K562 (cell line): ENCODE data around the gene UPF1.

Experiments used
- CBX8 ChIP-seq: fragments of 200-600 bp; sonication (generic); IDR thresholded peaks from 2 replicates; pipeline ENCODE4 v1.6.1; 2012; ENCODE audit warnings: borderline replicate concordance, mixed run types, low read depth, mild to moderate bottlenecking, moderate library complexity, mixed read lengths, low read length, control low read depth, inconsistent platforms; ENCODE audit not compliant: poor library complexity, severe bottlenecking; ENCODE audit errors: extremely low read depth
- JUN ChIP-seq, 2 experiments: sonication (generic) in 1 of 2; formaldehyde crosslinking in 1 of 2; IDR thresholded peaks; 2 replicates each; pipeline versions ENCODE4 v1.6.1 to v1.8.0; 2012 to 2022; ENCODE audit warnings: borderline replicate concordance in 2 of 2, mild to moderate bottlenecking in 2 of 2, improper control_type of control experiment in 1 of 2, low read depth in 1 of 2, low read length in 1 of 2, missing genetic modification reagents in 1 of 2
- JUNB ChIP-seq: fragments of 450-650 bp; formaldehyde crosslinking; conservative IDR thresholded peaks from 2 replicates; pipeline ENCODE4 v1.4.0; 2020; ENCODE audit warnings: mild to moderate bottlenecking
- MCM2 ChIP-seq: fragments of 450-650 bp; IDR thresholded peaks from 2 replicates; pipeline ENCODE4 v1.6.1; 2017; ENCODE audit warnings: low read depth, mild to moderate bottlenecking
- MTA3 ChIP-seq: fragments of 450-650 bp; formaldehyde crosslinking; IDR thresholded peaks from 2 replicates; pipeline ENCODE4 v1.6.1; 2017; ENCODE audit warnings: mild to moderate bottlenecking, borderline replicate concordance
- POLR2A ChIP-seq: fragments of 450-650 bp; conservative IDR thresholded peaks from 2 replicates; pipeline ENCODE4 v1.6.1; 2016
- RCOR1 ChIP-seq, 2 experiments: IDR thresholded peaks; 2 replicates each; pipeline ENCODE4 v1.6.1; 2012; ENCODE audit warnings: low read depth in 2 of 2, low read length in 2 of 2, borderline replicate concordance in 1 of 2, improper control_type of control experiment in 1 of 2
- STAG1 ChIP-seq: sonication (generic); formaldehyde crosslinking; IDR thresholded peaks from 2 replicates; pipeline ENCODE4 v1.5.0; 2020; ENCODE audit warnings: missing genetic modification reagents, borderline replicate concordance
- ZNF124 ChIP-seq: sonication (generic); formaldehyde crosslinking; IDR thresholded peaks from 2 replicates; pipeline ENCODE4 v1.8.1; 2022; ENCODE audit warnings: missing genetic modification reagents
- TF ChIP-seq, protein P1 (sequence below): fragments of 200-400 bp; formaldehyde crosslinking; IDR thresholded peaks from 2 replicates; pipeline ENCODE4 v1.6.1; 2017; ENCODE audit warnings: mild to moderate bottlenecking, low read depth, low read length, moderate library complexity
- TF ChIP-seq, protein P2 (sequence below): sonication (generic); formaldehyde crosslinking; IDR thresholded peaks from 2 replicates; pipeline ENCODE4 v1.9.0; 2022; ENCODE audit warnings: mild to moderate bottlenecking, missing genetic modification reagents
- TF ChIP-seq, protein P3 (sequence below): fragments of 250-450 bp; sonication (Bioruptor Pico); IDR thresholded peaks from 2 replicates; pipeline ENCODE4 v1.9.0; 2021; ENCODE audit warnings: mild to moderate bottlenecking, inconsistent platforms
- TF ChIP-seq, protein P4 (sequence below), 3 experiments: IDR thresholded peaks in 2 of 3; conservative IDR thresholded peaks in 1 of 3; 2 replicates each; pipeline ENCODE4 v1.5.1; 2011 to 2012; ENCODE audit warnings: low read length in 3 of 3, mild to moderate bottlenecking in 3 of 3, control low read depth in 2 of 3, improper control_type of control experiment in 1 of 3, inconsistent platforms in 1 of 3, low read depth in 1 of 3, mixed read lengths in 1 of 3, moderate library complexity in 1 of 3; ENCODE audit not compliant: insufficient read depth in 2 of 3
- TF ChIP-seq, protein P5 (sequence below): sonication (generic); formaldehyde crosslinking; IDR thresholded peaks from 2 replicates; pipeline ENCODE4 v1.9.0; 2022; ENCODE audit warnings: mild to moderate bottlenecking, missing genetic modification reagents

DNA sequence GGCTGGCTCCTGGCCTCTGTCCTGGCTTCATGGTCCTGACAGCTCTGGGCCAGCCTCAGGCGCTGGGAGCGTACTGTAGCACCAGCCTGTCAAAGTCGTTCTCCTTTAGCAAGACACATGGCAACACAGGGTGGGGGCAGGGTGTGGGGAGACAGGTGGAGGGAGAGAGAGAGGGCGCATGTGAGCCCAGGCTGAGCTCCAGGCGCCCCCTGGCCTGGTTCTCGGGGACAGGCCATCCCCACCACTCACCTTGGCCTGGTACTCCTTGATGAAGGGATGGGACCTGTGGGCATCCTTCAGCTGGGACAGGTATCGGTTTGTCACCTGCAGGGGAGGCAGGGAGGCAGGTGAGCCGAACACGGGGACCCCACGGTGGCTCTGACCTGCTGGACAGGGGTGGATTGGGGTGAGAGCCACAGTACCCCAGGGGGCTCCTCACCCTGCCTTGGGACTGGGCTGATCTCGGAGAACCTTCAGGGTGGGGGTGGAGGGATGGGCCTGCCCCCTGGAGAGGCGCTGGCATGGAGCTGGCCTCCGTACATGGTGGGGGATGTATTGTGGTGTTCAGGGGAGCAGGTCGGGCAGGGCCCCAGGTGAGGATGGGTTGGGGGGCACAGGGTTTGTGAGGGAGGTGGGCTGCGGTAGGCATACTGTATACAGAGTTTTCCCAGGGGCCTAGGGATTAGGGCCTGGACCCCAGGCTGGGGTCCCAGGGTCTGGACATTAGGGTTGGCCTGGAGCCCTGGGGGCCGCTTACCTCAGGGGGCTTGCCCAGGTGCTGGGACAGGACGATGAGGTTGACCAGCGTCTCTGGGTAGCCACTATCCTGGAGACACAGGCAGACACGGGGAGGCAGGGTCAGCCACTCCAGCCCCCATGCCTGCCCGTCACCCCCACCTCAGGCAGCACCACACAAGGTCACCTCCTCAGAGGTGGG lies 68.1 kb downstream of the UPF1 start:
- TF ChIP-seq CBX8 (no peak), MCM2 (no peak), POLR2A (no peak), STAG1 (CRISPR knock-in tag) (no peak), RCOR1 (IDR thresholded peaks at IDR 0.05; ENCODE audit: borderline replicate concordance in 1 of 2, low read depth in 2 of 2, low read length in 2 of 2) (no peak), ZNF124 (CRISPR knock-in tag) (no peak), JUNB (no peak), JUN (IDR thresholded peaks at IDR 0.05; ENCODE audit: borderline replicate concordance, low read depth, low read length) (no peak), JUN (CRISPR knock-in tag; IDR thresholded peaks at IDR 0.05; ENCODE audit: borderline replicate concordance) (no peak), MTA3 (no peak)
- TF ChIP-seq, protein P1, sequence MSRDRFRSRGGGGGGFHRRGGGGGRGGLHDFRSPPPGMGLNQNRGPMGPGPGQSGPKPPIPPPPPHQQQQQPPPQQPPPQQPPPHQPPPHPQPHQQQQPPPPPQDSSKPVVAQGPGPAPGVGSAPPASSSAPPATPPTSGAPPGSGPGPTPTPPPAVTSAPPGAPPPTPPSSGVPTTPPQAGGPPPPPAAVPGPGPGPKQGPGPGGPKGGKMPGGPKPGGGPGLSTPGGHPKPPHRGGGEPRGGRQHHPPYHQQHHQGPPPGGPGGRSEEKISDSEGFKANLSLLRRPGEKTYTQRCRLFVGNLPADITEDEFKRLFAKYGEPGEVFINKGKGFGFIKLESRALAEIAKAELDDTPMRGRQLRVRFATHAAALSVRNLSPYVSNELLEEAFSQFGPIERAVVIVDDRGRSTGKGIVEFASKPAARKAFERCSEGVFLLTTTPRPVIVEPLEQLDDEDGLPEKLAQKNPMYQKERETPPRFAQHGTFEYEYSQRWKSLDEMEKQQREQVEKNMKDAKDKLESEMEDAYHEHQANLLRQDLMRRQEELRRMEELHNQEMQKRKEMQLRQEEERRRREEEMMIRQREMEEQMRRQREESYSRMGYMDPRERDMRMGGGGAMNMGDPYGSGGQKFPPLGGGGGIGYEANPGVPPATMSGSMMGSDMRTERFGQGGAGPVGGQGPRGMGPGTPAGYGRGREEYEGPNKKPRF = no peak
- TF ChIP-seq, protein P2, sequence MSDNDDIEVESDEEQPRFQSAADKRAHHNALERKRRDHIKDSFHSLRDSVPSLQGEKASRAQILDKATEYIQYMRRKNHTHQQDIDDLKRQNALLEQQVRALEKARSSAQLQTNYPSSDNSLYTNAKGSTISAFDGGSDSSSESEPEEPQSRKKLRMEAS = no peak
- TF ChIP-seq, protein P3, sequence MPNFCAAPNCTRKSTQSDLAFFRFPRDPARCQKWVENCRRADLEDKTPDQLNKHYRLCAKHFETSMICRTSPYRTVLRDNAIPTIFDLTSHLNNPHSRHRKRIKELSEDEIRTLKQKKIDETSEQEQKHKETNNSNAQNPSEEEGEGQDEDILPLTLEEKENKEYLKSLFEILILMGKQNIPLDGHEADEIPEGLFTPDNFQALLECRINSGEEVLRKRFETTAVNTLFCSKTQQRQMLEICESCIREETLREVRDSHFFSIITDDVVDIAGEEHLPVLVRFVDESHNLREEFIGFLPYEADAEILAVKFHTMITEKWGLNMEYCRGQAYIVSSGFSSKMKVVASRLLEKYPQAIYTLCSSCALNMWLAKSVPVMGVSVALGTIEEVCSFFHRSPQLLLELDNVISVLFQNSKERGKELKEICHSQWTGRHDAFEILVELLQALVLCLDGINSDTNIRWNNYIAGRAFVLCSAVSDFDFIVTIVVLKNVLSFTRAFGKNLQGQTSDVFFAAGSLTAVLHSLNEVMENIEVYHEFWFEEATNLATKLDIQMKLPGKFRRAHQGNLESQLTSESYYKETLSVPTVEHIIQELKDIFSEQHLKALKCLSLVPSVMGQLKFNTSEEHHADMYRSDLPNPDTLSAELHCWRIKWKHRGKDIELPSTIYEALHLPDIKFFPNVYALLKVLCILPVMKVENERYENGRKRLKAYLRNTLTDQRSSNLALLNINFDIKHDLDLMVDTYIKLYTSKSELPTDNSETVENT (CRISPR knock-in tag) = no peak
- TF ChIP-seq, protein P4, sequence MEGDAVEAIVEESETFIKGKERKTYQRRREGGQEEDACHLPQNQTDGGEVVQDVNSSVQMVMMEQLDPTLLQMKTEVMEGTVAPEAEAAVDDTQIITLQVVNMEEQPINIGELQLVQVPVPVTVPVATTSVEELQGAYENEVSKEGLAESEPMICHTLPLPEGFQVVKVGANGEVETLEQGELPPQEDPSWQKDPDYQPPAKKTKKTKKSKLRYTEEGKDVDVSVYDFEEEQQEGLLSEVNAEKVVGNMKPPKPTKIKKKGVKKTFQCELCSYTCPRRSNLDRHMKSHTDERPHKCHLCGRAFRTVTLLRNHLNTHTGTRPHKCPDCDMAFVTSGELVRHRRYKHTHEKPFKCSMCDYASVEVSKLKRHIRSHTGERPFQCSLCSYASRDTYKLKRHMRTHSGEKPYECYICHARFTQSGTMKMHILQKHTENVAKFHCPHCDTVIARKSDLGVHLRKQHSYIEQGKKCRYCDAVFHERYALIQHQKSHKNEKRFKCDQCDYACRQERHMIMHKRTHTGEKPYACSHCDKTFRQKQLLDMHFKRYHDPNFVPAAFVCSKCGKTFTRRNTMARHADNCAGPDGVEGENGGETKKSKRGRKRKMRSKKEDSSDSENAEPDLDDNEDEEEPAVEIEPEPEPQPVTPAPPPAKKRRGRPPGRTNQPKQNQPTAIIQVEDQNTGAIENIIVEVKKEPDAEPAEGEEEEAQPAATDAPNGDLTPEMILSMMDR (IDR thresholded peaks at IDR 0.05 in 2 of 3, conservative IDR thresholded peaks at IDR 0.05 in 1 of 3; ENCODE audit: insufficient read depth in 2 of 3, low read depth in 1 of 3, low read length in 3 of 3) = no peak
- TF ChIP-seq, protein P5, sequence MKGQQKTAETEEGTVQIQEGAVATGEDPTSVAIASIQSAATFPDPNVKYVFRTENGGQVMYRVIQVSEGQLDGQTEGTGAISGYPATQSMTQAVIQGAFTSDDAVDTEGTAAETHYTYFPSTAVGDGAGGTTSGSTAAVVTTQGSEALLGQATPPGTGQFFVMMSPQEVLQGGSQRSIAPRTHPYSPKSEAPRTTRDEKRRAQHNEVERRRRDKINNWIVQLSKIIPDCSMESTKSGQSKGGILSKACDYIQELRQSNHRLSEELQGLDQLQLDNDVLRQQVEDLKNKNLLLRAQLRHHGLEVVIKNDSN (CRISPR knock-in tag) = no peak
